T-helper 2 cell (primary cell): ENCODE measurements around the gene SSBP4.

Experiments
- DNase-seq, 5 experiments: peaks; one replicate each; pipeline versions ENCODE4 v3.0.0 to v3.0.0-alpha.2; 2012 to 2022

SSBP4 gene

GRCh38 chr19:18433735-18434398 lies 14.7 kb downstream of the SSBP4 start:
- no peak for DNase-seq

GRCh38 chr19:18434411-18435175 lies 15.4 kb downstream of the SSBP4 start:
- no peak for DNase-seq

- no peak for DNase-seq
Observed at GRCh38 chr19:18435178-18435841, 16.1 kb downstream of the SSBP4 start.

- no peak for DNase-seq
Observed at GRCh38 chr19:18435842-18436670, 16.9 kb downstream of the SSBP4 start.

GRCh38 chr19:18436671-18437490 lies 17.7 kb downstream of the SSBP4 start:
- peak; percentile 41 to 78 (median 70) for DNase-seq

- peak in 2 of 5 experiments; percentile 21 to 50 for DNase-seq
Observed at GRCh38 chr19:18437491-18438330, 18.5 kb downstream of the SSBP4 start, which contains the start of gene ISYNA1. TSS of gene ISYNA1 (minus strand) at chr19:18438133. CDS start at chr19:18437979, 154 bp downstream.

- no peak for DNase-seq
Observed at GRCh38 chr19:18438331-18439024, 19.3 kb downstream of the SSBP4 start.

GRCh38 chr19:18439025-18439909 lies 20.1 kb downstream of the SSBP4 start:
- DNase-seq = no peak

GRCh38 chr19:18439910-18440237 lies 20.7 kb downstream of the SSBP4 start:
- DNase-seq = no peak

GRCh38 chr19:18440415-18440877 lies 21.2 kb downstream of the SSBP4 start:
- DNase-seq = peak in 1 of 5 experiments; percentile 45

- no peak for DNase-seq
Observed at GRCh38 chr19:18440936-18441803, 22.0 kb downstream of the SSBP4 start.

- DNase-seq = peak in 3 of 5 experiments; percentile 33 to 79 (median 66)
Observed at GRCh38 chr19:18441804-18442788, 22.9 kb downstream of the SSBP4 start.

- no peak for DNase-seq
Observed at GRCh38 chr19:18442941-18443340, 23.7 kb downstream of the SSBP4 start.

GRCh38 chr19:18443406-18443805 lies 24.2 kb downstream of the SSBP4 start:
- DNase-seq = no peak

GRCh38 chr19:18443831-18444230 lies 24.6 kb downstream of the SSBP4 start:
- no peak for DNase-seq

GRCh38 chr19:18444513-18444912 lies 25.3 kb downstream of the SSBP4 start:
- DNase-seq = no peak
